Measurements from ENCODE around the gene MALRD1.

GRCh38 chr10:19041171-19041570, 7.4 kb upstream of the MALRD1 start:
- TF ChIP-seq CTCF (conservative IDR thresholded peaks at IDR 0.05; ENCODE audit: low read depth, low read length) (no peak), EZH2 (IDR thresholded peaks at IDR 0.05; ENCODE audit: borderline replicate concordance, low read depth, low read length, poor library complexity, severe bottlenecking) (no peak)

All from A673 (cell line).